DOHH2 (cell line): ENCODE measurements around the gene FBN3.

Source experiments
- EZH2phosphoT487 ChIP-seq: fragments of 200-600 bp; sonication (generic); IDR thresholded peaks from 2 replicates; pipeline ENCODE4 v1.6.1; 2017; ENCODE audit warnings: borderline replicate concordance, mild to moderate bottlenecking, antibody characterized with exemption, low read length, moderate library complexity, mixed read lengths
- TF ChIP-seq, protein P1 (sequence below): fragments of 200-600 bp; sonication (generic); IDR thresholded peaks from one replicate; pipeline ENCODE4 v1.5.1; 2014; ENCODE audit warnings: antibody characterized with exemption, mild to moderate bottlenecking, low read depth, low read length; ENCODE audit not compliant: poor library complexity, severe bottlenecking

DNA sequence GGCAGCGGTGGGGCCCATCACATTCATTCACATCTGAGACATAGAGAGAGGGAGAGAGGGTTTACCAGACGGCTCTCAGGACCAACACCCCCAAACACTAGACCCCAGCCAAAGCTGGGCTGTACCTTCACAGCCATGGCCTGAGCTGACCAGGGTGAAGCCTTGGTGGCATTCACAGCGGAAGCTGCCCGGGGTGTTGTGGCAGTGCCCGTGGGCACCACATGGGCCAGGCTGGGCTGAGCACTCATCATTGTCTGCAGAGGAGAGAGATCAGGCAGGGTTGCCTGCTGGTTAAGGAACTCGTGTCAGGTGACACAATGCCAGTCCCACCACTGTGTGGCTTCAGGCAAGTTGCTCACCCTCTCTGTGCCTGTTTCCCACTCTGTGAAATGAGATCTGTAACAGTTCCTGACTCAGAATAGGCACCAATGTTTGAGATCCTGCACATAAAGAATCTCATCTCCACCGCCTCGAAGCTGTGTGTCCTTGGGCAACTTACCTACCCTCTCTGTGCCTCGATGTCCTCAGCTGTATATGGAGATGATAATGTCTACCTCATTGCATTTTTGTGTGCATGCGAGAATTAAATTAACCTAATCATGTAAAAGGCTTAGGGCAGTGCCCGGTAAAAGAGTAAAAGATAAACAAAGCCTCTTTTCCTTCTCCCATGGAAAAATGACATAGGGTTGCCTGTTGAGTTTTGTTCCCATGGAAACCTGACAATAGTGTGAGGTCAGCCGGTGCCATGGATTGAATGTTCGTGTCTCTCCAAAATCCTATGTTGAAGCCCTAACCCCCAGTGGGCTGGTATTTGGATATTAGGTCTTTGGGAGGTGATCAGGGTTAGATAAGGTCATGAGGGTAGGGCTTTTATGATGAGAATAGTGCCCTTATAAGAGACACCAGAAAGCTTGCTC lies 74.0 kb downstream of the FBN3 start:
- TF ChIP-seq, protein P1, sequence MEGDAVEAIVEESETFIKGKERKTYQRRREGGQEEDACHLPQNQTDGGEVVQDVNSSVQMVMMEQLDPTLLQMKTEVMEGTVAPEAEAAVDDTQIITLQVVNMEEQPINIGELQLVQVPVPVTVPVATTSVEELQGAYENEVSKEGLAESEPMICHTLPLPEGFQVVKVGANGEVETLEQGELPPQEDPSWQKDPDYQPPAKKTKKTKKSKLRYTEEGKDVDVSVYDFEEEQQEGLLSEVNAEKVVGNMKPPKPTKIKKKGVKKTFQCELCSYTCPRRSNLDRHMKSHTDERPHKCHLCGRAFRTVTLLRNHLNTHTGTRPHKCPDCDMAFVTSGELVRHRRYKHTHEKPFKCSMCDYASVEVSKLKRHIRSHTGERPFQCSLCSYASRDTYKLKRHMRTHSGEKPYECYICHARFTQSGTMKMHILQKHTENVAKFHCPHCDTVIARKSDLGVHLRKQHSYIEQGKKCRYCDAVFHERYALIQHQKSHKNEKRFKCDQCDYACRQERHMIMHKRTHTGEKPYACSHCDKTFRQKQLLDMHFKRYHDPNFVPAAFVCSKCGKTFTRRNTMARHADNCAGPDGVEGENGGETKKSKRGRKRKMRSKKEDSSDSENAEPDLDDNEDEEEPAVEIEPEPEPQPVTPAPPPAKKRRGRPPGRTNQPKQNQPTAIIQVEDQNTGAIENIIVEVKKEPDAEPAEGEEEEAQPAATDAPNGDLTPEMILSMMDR: no peak
- no peak for TF ChIP-seq EZH2phosphoT487
